Measurements from ENCODE around the gene WDR11. TPM values are rescaled to one million over a fixed set of nuclear protein-coding genes. Genes with fewer than 3 reads are reported as not detected.

The WDR11 gene
- total RNA-seq, 1 donor from 2014 or later = 45.4 TPM

DNA sequence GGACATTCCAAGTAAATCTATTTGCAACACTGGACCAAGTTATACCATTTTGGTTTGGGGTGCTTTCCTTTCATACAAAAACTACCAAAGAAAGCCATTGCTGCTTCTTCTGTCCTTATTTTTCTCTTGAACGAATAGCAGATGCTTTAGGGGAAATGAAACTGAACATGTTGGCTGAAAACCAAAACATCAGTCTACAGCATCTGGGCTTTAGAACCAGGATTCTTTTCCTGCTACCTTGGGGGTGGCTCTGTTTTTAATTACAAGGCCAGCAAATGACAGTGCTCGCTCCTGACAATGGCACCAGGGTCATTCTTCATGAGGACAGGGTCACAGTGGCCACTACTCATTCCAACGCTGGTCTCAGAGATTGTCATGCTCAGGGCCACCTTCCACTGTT is 80.3 kb downstream of the WDR11 start:
- TF ChIP-seq, protein P1, sequence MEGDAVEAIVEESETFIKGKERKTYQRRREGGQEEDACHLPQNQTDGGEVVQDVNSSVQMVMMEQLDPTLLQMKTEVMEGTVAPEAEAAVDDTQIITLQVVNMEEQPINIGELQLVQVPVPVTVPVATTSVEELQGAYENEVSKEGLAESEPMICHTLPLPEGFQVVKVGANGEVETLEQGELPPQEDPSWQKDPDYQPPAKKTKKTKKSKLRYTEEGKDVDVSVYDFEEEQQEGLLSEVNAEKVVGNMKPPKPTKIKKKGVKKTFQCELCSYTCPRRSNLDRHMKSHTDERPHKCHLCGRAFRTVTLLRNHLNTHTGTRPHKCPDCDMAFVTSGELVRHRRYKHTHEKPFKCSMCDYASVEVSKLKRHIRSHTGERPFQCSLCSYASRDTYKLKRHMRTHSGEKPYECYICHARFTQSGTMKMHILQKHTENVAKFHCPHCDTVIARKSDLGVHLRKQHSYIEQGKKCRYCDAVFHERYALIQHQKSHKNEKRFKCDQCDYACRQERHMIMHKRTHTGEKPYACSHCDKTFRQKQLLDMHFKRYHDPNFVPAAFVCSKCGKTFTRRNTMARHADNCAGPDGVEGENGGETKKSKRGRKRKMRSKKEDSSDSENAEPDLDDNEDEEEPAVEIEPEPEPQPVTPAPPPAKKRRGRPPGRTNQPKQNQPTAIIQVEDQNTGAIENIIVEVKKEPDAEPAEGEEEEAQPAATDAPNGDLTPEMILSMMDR (conservative IDR thresholded peaks at IDR 0.05) = no peak
- H3K4me1 Mint-ChIP-seq = no peaks in the 10 kb centered on the region
- H3K27ac Mint-ChIP-seq (ENCODE audit: unreplicated experiment) = no peak overlapping the region
- H3K36me3 Mint-ChIP-seq (ENCODE audit: low read depth) = no peaks in the 10 kb centered on the region
- H3K27me3 Mint-ChIP-seq (ENCODE audit: low read depth) = no peaks in the 10 kb centered on the region
- no peak for DNase-seq (ENCODE audit: low read depth, low spot score)
- H3K9me3 Mint-ChIP-seq = peaks cover 3% of the 10 kb centered on the region
- no peak overlapping the region for H3K4me3 Mint-ChIP-seq

DNA sequence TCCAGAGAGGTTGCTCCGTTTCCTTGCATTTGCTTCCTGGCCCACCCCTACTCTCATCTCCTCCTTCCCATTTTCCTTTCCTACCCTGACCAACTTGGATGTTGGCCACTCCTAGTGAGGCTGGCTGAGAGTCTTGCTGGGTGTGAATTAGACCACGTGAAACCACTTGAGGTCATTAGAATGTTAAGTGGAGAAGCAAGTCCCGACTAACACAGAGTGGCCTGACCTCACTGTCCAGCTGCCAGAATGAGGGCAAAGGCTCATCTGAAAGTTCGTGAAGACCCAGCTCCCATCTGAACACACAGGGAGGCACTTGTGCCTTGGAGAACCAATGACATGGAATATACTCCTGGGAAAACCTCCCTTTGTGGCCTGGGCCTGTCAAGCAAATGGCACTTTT is 80.8 kb downstream of the WDR11 start:
- TF ChIP-seq, protein P1 (conservative IDR thresholded peaks at IDR 0.05) = no peak
- peak overlapping the region; percentile 43 for H3K27ac Mint-ChIP-seq (ENCODE audit: unreplicated experiment)
- peaks cover 3% of the 10 kb centered on the region for H3K9me3 Mint-ChIP-seq
- H3K4me1 Mint-ChIP-seq = no peaks in the 10 kb centered on the region
- no peak overlapping the region for H3K4me3 Mint-ChIP-seq
- no peak for DNase-seq (ENCODE audit: low read depth, low spot score)
- no peaks in the 10 kb centered on the region for H3K27me3 Mint-ChIP-seq (ENCODE audit: low read depth)
- H3K36me3 Mint-ChIP-seq (ENCODE audit: low read depth) = no peaks in the 10 kb centered on the region

DNA sequence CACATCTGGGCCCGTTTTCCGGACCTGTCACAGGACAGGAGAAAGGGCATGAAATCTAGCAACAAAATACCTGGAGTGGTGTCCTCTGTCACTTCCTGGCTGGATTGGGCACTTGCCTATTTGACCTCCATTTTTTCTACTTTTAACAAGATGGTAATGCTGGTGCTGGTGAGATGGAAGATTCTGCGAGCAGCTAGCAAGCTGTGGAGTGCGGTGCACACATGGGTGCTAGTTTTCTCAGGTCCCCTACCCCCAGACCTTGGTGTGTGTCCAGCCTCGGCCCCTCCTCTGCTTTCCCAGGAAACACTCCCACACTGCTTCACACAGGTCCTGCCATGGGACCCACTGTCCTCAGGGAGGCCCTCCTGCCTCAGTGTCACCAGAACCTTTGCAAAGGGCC is 87.7 kb downstream of the WDR11 start:
- no peaks in the 10 kb centered on the region for H3K27me3 Mint-ChIP-seq (ENCODE audit: low read depth)
- H3K27ac Mint-ChIP-seq (ENCODE audit: unreplicated experiment) = no peak overlapping the region
- H3K4me1 Mint-ChIP-seq = peaks cover 7% of the 10 kb centered on the region
- no peaks in the 10 kb centered on the region for H3K36me3 Mint-ChIP-seq (ENCODE audit: low read depth)
- DNase-seq (ENCODE audit: low read depth, low spot score) = no peak
- peaks cover 3% of the 10 kb centered on the region for H3K9me3 Mint-ChIP-seq
- TF ChIP-seq, protein P1 (conservative IDR thresholded peaks at IDR 0.05) = no peak
- no peak overlapping the region for H3K4me3 Mint-ChIP-seq

DNA sequence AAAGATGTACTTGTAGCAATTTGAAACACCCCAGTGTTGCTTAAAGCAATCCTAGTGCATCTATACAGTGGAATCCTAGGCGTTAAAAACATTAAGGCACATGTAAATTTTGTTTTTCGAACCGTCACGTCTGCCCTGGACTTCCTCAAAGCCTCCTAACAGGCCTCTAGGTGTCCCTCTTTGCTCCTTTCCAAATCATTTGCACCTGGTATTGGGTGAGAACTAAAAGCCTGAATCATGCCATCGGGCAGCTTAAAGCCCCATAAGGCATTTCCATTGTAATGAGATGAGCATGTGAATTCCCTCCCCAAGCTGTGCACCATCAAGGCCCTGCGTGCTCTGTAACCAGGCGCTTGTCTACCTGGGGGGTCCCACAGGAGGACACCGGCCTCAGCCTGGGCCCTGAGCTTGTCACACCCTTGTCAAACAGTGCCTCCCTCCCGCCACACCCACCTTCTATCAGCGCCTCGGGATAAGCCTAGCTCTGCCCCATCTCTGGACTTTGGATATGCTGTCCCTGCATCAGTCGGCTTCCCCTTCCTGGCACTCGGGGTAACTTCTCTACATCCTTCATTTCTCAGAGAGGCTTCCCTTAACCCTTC is 89.2 kb downstream of the WDR11 start:
- no peaks in the 10 kb centered on the region for H3K9me3 Mint-ChIP-seq
- H3K4me3 Mint-ChIP-seq = no peak overlapping the region
- TF ChIP-seq, protein P1 (conservative IDR thresholded peaks at IDR 0.05) = no peak
- H3K27me3 Mint-ChIP-seq (ENCODE audit: low read depth) = no peaks in the 10 kb centered on the region
- no peaks in the 10 kb centered on the region for H3K36me3 Mint-ChIP-seq (ENCODE audit: low read depth)
- no peak overlapping the region for H3K27ac Mint-ChIP-seq (ENCODE audit: unreplicated experiment)
- peaks cover 7% of the 10 kb centered on the region for H3K4me1 Mint-ChIP-seq
- no peak for DNase-seq (ENCODE audit: low read depth, low spot score)

DNA sequence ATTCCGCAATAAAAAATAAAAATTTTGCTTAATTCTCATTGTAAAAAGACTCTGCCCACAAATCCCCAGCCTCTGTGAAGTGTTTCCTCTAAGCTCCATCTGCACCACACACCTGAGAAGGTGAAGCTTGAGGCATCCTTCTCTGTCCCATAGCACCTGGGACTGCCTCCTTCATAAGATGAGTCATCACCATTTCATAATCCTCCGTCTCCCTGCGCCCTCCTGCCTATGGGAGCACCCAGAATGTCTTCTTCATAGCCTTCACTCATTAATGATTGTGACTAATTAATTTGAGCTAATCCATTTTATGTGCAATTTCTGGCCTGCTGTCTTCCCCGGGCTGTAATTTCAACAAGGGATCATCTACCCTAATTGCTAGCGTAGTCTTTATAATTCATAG is 90.3 kb downstream of the WDR11 start:
- TF ChIP-seq, protein P1 (conservative IDR thresholded peaks at IDR 0.05) = no peak
- Mint-ChIP-seq H3K9me3 (no peaks in the 10 kb centered on the region), H3K36me3 (ENCODE audit: low read depth) (no peaks in the 10 kb centered on the region), H3K4me3 (no peak overlapping the region), H3K27me3 (ENCODE audit: low read depth) (no peaks in the 10 kb centered on the region), H3K27ac (ENCODE audit: unreplicated experiment) (no peak overlapping the region), H3K4me1 (peaks cover 7% of the 10 kb centered on the region)
- DNase-seq (ENCODE audit: low read depth, low spot score) = no peak

Measured in neural crest cell (in vitro differentiated cells).